ENCODE results near the gene GM2A.

GM2A gene

DNA sequence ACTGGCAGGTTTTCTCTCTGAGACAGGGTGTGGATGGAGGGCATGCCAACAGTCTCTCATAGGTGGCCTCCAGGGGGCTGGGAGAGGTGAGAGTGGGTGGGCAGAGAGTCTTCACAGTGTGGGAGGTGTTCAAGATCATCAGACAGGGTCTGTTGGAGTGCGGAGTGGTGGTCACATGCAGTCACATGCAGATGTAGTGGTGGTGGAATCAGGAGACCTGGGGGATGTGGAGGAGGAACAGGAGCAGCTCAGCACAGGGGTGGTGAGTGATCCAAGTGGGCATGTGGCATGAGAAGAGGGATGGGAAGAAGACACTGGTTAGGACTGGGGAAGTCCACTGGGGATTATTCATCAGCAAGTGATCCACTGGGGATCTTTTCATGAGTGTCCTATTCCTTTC, 5.8 kb downstream of the GM2A start:
- Histone ChIP-seq H3K9ac (ENCODE audit: low read length) (no peak overlapping the region), H4K20me1 (ENCODE audit: insufficient read depth, low read length) (no peaks in the 10 kb centered on the region), H3K79me2 (ENCODE audit: insufficient read depth, low read length) (peaks cover 37% of the 10 kb centered on the region), H3K27me3 (ENCODE audit: insufficient read depth, low read length) (no peaks in the 10 kb centered on the region), H3K9me3 (ENCODE audit: low read length) (no peaks in the 10 kb centered on the region), H3K9me2 (ENCODE audit: low read depth, low read length) (no peaks in the 10 kb centered on the region), H3K4me3 (ENCODE audit: low read depth, low read length, poor library complexity, severe bottlenecking) (no peak overlapping the region), H3K4me1 (ENCODE audit: insufficient read depth, low read length, severe bottlenecking) (peaks cover 43% of the 10 kb centered on the region), H3K4me2 (ENCODE audit: low read length) (no peak overlapping the region), H3F3A (ENCODE audit: insufficient read depth, low read length) (no peaks in the 10 kb centered on the region), H3K36me3 (ENCODE audit: insufficient read depth, low read length) (peaks cover 40% of the 10 kb centered on the region), H3K27ac (ENCODE audit: low read depth, low read length, poor library complexity, severe bottlenecking) (no peak overlapping the region), H2AFZ (ENCODE audit: low read length) (no peak overlapping the region)
- TF ChIP-seq, protein P1, sequence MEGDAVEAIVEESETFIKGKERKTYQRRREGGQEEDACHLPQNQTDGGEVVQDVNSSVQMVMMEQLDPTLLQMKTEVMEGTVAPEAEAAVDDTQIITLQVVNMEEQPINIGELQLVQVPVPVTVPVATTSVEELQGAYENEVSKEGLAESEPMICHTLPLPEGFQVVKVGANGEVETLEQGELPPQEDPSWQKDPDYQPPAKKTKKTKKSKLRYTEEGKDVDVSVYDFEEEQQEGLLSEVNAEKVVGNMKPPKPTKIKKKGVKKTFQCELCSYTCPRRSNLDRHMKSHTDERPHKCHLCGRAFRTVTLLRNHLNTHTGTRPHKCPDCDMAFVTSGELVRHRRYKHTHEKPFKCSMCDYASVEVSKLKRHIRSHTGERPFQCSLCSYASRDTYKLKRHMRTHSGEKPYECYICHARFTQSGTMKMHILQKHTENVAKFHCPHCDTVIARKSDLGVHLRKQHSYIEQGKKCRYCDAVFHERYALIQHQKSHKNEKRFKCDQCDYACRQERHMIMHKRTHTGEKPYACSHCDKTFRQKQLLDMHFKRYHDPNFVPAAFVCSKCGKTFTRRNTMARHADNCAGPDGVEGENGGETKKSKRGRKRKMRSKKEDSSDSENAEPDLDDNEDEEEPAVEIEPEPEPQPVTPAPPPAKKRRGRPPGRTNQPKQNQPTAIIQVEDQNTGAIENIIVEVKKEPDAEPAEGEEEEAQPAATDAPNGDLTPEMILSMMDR (IDR thresholded peaks at IDR 0.05; ENCODE audit: low read length), result no peak
- no peak for TF ChIP-seq EZH2 (IDR thresholded peaks at IDR 0.05; ENCODE audit: borderline replicate concordance, low read length)

DNA sequence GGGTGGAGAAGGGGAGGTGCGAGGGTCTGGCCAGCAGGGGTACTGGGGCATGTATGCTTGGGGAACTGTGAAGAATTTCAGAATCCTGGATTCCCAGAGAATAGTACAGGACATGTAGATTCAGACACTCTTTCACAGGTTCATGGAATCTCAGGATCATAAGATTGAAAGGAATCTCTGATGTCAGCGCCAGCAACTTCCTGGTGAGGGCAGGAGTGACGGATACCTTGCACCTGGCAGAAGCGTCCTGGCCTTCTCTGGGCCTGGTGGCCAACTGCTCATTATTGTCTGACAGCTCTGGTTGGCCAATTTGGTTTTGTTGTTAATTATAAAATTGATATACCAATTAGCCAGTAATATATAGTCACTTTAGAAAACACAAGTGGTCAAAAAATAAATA, 6.9 kb downstream of the GM2A start:
- Histone ChIP-seq H3K9ac (ENCODE audit: low read length) (no peak overlapping the region), H4K20me1 (ENCODE audit: insufficient read depth, low read length) (no peaks in the 10 kb centered on the region), H3K9me3 (ENCODE audit: low read length) (no peaks in the 10 kb centered on the region), H3F3A (ENCODE audit: insufficient read depth, low read length) (no peaks in the 10 kb centered on the region), H3K36me3 (ENCODE audit: insufficient read depth, low read length) (peaks cover 50% of the 10 kb centered on the region), H3K9me2 (ENCODE audit: low read depth, low read length) (no peaks in the 10 kb centered on the region), H3K4me3 (ENCODE audit: low read depth, low read length, poor library complexity, severe bottlenecking) (no peak overlapping the region), H3K79me2 (ENCODE audit: insufficient read depth, low read length) (peaks cover 26% of the 10 kb centered on the region), H3K27ac (ENCODE audit: low read depth, low read length, poor library complexity, severe bottlenecking) (no peak overlapping the region), H3K4me1 (ENCODE audit: insufficient read depth, low read length, severe bottlenecking) (peaks cover 32% of the 10 kb centered on the region), H2AFZ (ENCODE audit: low read length) (no peak overlapping the region), H3K27me3 (ENCODE audit: insufficient read depth, low read length) (no peaks in the 10 kb centered on the region), H3K4me2 (ENCODE audit: low read length) (no peak overlapping the region)
- TF ChIP-seq, protein P1 (IDR thresholded peaks at IDR 0.05; ENCODE audit: low read length), result no peak
- no peak for TF ChIP-seq EZH2 (IDR thresholded peaks at IDR 0.05; ENCODE audit: borderline replicate concordance, low read length)

DNA sequence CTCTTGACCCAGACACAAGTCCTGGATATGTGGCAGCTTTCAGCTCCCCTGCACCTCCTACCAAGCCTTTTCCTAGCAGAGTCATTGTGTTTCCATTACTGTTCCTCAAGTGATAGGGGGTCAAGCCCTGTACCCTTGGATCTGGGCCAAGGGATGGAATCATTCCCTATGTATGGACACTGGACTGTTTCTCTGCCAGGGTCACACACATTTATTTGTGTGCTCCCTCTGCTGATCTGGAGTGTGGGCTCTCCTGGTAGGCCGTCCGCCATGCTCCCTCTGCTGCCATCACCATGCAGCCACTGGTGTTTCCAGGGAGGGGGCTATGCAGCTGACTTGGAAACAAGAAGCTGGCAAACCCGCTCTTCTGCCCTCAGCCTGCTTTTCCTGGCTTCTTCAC, 9.5 kb downstream of the GM2A start:
- Histone ChIP-seq H4K20me1 (ENCODE audit: insufficient read depth, low read length) (no peaks in the 10 kb centered on the region), H3K4me2 (ENCODE audit: low read length) (no peak overlapping the region), H3K4me3 (ENCODE audit: low read depth, low read length, poor library complexity, severe bottlenecking) (no peak overlapping the region), H3K27me3 (ENCODE audit: insufficient read depth, low read length) (no peaks in the 10 kb centered on the region), H3K36me3 (ENCODE audit: insufficient read depth, low read length) (peaks cover 76% of the 10 kb centered on the region), H3K79me2 (ENCODE audit: insufficient read depth, low read length) (0 out of 2 replicates have a peak, but pooled peaks cover 6% of the 10 kb centered on the region), H3K9ac (ENCODE audit: low read length) (no peak overlapping the region), H3K27ac (ENCODE audit: low read depth, low read length, poor library complexity, severe bottlenecking) (no peak overlapping the region), H3F3A (ENCODE audit: insufficient read depth, low read length) (no peaks in the 10 kb centered on the region), H3K9me2 (ENCODE audit: low read depth, low read length) (no peaks in the 10 kb centered on the region), H2AFZ (ENCODE audit: low read length) (no peak overlapping the region), H3K4me1 (ENCODE audit: insufficient read depth, low read length, severe bottlenecking) (peaks cover 6% of the 10 kb centered on the region), H3K9me3 (ENCODE audit: low read length) (no peaks in the 10 kb centered on the region)
- no peak for TF ChIP-seq EZH2 (IDR thresholded peaks at IDR 0.05; ENCODE audit: borderline replicate concordance, low read length)
- TF ChIP-seq, protein P1 (IDR thresholded peaks at IDR 0.05; ENCODE audit: low read length), result no peak
